HG03565 (cell line): ENCODE results near the gene CRIM1.

Experiments used
- ATAC-seq: cut with Tn5 transposase; IDR thresholded peaks from one replicate; pipeline ENCODE4 v1.9.1; 2021; ENCODE audit warnings: mild to moderate bottlenecking, moderate library complexity; ENCODE audit not compliant: unreplicated experiment

CRIM1 gene

GRCh38 chr2:36597532-36598377, 242.2 kb downstream of the CRIM1 start, which contains the start of gene FEZ2:
TSS of gene FEZ2 (minus strand) at chr2:36598168. CDS start at chr2:36598142, 26 bp downstream.
- peak; percentile 98 for ATAC-seq
